ENCODE measurements around the gene KIF26B. TPM values are rescaled to one million over a fixed set of nuclear protein-coding genes. Genes with fewer than 3 reads are reported as not detected.

Gene KIF26B
- total and polyA plus RNA-seq, 2 experiments from 2014 or later, result 0.03 to 0.76 TPM

DNA sequence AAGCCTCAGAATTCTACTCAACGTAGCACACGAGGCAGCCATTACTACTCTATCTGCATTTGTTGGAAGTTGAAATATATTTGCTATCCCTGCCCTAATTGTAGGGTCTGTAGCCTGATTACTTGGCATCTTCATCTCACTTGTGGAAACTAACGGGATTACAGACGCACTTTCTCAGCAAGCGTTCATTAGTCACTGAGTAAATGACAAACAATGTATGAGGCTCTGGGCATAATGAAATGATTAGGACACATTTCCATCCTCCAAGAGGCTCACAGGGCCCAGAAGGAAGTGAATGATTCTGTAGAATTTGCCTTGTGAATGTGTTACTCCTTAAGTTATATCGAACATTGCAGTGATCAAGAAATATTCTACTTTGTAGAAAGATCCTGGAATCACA is 78.1 kb downstream of the KIF26B start:
- H3K4me3 ChIP-seq, result no peak overlapping the region
- H2AFZ ChIP-seq, result no peak overlapping the region

More for the DNA sequence above, 78.1 kb downstream of the KIF26B start:
- DNase-seq (ENCODE audit: low spot score), result no peak
- ATAC-seq, result no peak
- Mint-ChIP-seq H3K27me3 (ENCODE audit: insufficient read depth, low read depth, poor library complexity) (peaks cover 3% of the 10 kb centered on the region), H3K4me1 (peaks cover 14% of the 10 kb centered on the region; the same call in 2 of the 3 replicates), H3K9me3 (no peaks in the 10 kb centered on the region), H3K36me3 (ENCODE audit: low read depth) (no peaks in the 10 kb centered on the region), H3K4me3 (no peak overlapping the region), H3K27ac (no peak overlapping the region)
- no peaks in the 10 kb centered on the region for H3K36me3 ChIP-seq (ENCODE audit: insufficient read depth)
- H3K27me3 ChIP-seq (ENCODE audit: insufficient read depth), result 0 out of 2 replicates have a peak, but pooled peaks cover 4% of the 10 kb centered on the region
- no peaks in the 10 kb centered on the region for H4K20me1 ChIP-seq (replicated peaks; ENCODE audit: insufficient read depth)
- TF ChIP-seq JUNB (IDR thresholded peaks at IDR 0.05; ENCODE audit: unreplicated experiment) (no peak), ZNF114 (CRISPR knock-in tag; IDR thresholded peaks at IDR 0.05) (no peak), EZH2 (IDR thresholded peaks at IDR 0.05; ENCODE audit: low read depth, unreplicated experiment) (no peak), POLR2AphosphoS5 (IDR thresholded peaks at IDR 0.05; ENCODE audit: low read depth) (no peak), EZH2phosphoT487 (IDR thresholded peaks at IDR 0.05; ENCODE audit: unreplicated experiment) (no peak), NANOG (IDR thresholded peaks at IDR 0.05; ENCODE audit: borderline replicate concordance) (no peak), CREB1 (CRISPR knock-in tag; IDR thresholded peaks at IDR 0.05; ENCODE audit: low read depth) (no peak), STAT1 (IDR thresholded peaks at IDR 0.05; ENCODE audit: unreplicated experiment) (no peak), ZNF331 (CRISPR knock-in tag; IDR thresholded peaks at IDR 0.05; ENCODE audit: low read depth) (no peak)
- TF ChIP-seq, protein P1, sequence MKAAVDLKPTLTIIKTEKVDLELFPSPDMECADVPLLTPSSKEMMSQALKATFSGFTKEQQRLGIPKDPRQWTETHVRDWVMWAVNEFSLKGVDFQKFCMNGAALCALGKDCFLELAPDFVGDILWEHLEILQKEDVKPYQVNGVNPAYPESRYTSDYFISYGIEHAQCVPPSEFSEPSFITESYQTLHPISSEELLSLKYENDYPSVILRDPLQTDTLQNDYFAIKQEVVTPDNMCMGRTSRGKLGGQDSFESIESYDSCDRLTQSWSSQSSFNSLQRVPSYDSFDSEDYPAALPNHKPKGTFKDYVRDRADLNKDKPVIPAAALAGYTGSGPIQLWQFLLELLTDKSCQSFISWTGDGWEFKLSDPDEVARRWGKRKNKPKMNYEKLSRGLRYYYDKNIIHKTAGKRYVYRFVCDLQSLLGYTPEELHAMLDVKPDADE (IDR thresholded peaks at IDR 0.05), result no peak
- TF ChIP-seq, protein P2, sequence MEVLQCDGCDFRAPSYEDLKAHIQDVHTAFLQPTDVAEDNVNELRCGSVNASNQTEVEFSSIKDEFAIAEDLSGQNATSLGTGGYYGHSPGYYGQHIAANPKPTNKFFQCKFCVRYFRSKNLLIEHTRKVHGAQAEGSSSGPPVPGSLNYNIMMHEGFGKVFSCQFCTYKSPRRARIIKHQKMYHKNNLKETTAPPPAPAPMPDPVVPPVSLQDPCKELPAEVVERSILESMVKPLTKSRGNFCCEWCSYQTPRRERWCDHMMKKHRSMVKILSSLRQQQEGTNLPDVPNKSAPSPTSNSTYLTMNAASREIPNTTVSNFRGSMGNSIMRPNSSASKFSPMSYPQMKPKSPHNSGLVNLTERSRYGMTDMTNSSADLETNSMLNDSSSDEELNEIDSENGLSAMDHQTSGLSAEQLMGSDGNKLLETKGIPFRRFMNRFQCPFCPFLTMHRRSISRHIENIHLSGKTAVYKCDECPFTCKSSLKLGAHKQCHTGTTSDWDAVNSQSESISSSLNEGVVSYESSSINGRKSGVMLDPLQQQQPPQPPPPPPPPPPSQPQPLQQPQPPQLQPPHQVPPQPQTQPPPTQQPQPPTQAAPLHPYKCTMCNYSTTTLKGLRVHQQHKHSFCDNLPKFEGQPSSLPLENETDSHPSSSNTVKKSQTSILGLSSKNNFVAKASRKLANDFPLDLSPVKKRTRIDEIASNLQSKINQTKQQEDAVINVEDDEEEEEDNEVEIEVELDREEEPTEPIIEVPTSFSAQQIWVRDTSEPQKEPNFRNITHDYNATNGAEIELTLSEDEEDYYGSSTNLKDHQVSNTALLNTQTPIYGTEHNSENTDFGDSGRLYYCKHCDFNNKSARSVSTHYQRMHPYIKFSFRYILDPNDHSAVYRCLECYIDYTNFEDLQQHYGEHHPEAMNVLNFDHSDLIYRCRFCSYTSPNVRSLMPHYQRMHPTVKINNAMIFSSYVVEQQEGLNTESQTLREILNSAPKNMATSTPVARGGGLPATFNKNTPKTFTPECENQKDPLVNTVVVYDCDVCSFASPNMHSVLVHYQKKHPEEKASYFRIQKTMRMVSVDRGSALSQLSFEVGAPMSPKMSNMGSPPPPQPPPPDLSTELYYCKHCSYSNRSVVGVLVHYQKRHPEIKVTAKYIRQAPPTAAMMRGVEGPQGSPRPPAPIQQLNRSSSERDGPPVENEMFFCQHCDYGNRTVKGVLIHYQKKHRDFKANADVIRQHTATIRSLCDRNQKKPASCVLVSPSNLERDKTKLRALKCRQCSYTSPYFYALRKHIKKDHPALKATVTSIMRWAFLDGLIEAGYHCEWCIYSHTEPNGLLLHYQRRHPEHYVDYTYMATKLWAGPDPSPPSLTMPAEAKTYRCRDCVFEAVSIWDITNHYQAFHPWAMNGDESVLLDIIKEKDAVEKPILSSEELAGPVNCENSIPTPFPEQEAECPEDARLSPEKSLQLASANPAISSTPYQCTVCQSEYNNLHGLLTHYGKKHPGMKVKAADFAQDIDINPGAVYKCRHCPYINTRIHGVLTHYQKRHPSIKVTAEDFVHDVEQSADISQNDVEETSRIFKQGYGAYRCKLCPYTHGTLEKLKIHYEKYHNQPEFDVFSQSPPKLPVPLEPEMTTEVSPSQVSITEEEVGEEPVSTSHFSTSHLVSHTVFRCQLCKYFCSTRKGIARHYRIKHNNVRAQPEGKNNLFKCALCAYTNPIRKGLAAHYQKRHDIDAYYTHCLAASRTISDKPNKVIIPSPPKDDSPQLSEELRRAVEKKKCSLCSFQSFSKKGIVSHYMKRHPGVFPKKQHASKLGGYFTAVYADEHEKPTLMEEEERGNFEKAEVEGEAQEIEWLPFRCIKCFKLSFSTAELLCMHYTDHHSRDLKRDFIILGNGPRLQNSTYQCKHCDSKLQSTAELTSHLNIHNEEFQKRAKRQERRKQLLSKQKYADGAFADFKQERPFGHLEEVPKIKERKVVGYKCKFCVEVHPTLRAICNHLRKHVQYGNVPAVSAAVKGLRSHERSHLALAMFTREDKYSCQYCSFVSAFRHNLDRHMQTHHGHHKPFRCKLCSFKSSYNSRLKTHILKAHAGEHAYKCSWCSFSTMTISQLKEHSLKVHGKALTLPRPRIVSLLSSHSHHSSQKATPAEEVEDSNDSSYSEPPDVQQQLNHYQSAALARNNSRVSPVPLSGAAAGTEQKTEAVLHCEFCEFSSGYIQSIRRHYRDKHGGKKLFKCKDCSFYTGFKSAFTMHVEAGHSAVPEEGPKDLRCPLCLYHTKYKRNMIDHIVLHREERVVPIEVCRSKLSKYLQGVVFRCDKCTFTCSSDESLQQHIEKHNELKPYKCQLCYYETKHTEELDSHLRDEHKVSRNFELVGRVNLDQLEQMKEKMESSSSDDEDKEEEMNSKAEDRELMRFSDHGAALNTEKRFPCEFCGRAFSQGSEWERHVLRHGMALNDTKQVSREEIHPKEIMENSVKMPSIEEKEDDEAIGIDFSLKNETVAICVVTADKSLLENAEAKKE (CRISPR knock-in tag; IDR thresholded peaks at IDR 0.05), result no peak
- TF ChIP-seq, protein P3, sequence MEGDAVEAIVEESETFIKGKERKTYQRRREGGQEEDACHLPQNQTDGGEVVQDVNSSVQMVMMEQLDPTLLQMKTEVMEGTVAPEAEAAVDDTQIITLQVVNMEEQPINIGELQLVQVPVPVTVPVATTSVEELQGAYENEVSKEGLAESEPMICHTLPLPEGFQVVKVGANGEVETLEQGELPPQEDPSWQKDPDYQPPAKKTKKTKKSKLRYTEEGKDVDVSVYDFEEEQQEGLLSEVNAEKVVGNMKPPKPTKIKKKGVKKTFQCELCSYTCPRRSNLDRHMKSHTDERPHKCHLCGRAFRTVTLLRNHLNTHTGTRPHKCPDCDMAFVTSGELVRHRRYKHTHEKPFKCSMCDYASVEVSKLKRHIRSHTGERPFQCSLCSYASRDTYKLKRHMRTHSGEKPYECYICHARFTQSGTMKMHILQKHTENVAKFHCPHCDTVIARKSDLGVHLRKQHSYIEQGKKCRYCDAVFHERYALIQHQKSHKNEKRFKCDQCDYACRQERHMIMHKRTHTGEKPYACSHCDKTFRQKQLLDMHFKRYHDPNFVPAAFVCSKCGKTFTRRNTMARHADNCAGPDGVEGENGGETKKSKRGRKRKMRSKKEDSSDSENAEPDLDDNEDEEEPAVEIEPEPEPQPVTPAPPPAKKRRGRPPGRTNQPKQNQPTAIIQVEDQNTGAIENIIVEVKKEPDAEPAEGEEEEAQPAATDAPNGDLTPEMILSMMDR (conservative IDR thresholded peaks at IDR 0.05; ENCODE audit: low read depth in 2 of 2), result no peak
- TF ChIP-seq, protein P4, sequence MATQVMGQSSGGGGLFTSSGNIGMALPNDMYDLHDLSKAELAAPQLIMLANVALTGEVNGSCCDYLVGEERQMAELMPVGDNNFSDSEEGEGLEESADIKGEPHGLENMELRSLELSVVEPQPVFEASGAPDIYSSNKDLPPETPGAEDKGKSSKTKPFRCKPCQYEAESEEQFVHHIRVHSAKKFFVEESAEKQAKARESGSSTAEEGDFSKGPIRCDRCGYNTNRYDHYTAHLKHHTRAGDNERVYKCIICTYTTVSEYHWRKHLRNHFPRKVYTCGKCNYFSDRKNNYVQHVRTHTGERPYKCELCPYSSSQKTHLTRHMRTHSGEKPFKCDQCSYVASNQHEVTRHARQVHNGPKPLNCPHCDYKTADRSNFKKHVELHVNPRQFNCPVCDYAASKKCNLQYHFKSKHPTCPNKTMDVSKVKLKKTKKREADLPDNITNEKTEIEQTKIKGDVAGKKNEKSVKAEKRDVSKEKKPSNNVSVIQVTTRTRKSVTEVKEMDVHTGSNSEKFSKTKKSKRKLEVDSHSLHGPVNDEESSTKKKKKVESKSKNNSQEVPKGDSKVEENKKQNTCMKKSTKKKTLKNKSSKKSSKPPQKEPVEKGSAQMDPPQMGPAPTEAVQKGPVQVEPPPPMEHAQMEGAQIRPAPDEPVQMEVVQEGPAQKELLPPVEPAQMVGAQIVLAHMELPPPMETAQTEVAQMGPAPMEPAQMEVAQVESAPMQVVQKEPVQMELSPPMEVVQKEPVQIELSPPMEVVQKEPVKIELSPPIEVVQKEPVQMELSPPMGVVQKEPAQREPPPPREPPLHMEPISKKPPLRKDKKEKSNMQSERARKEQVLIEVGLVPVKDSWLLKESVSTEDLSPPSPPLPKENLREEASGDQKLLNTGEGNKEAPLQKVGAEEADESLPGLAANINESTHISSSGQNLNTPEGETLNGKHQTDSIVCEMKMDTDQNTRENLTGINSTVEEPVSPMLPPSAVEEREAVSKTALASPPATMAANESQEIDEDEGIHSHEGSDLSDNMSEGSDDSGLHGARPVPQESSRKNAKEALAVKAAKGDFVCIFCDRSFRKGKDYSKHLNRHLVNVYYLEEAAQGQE (IDR thresholded peaks at IDR 0.05; ENCODE audit: unreplicated experiment), result no peak
- 0 out of 2 replicates have a peak, but pooled peaks cover 5% of the 10 kb centered on the region for H3K4me1 ChIP-seq (ENCODE audit: insufficient read depth)
- H3F3A ChIP-seq (replicated peaks; ENCODE audit: low read depth), result 0 out of 2 replicates have a peak, but pooled peaks cover 9% of the 10 kb centered on the region
- H3K4me2 ChIP-seq, result no peak overlapping the region
- no peaks in the 10 kb centered on the region for H3K79me2 ChIP-seq (replicated peaks; ENCODE audit: insufficient read depth)
- no peaks in the 10 kb centered on the region for H3K9me2 ChIP-seq (ENCODE audit: insufficient read depth)
- no peak overlapping the region for H3K27ac ChIP-seq (ENCODE audit: low read depth)
